ENCODE data around the gene CACNA2D3. TPM values are rescaled to one million over a fixed set of nuclear protein-coding genes. Genes with fewer than 3 reads are reported as not detected.

CACNA2D3 gene
- total RNA-seq, 1 donor from 2014 or later = not detected

GRCh38 chr3:54817628-54818027, 695.3 kb downstream of the CACNA2D3 start:
- Histone ChIP-seq H4K20me1 (ENCODE audit: low read depth) (no peaks in the 10 kb centered on the region), H3K27ac (no peak overlapping the region), H3K9me3 (ENCODE audit: low read depth) (no peaks in the 10 kb centered on the region), H3K36me3 (no peaks in the 10 kb centered on the region), H3K4me2 (no peak overlapping the region), H3K27me3 (no peaks in the 10 kb centered on the region), H3F3A (ENCODE audit: low read depth) (peaks cover 11% of the 10 kb centered on the region), H3K4me3 (no peak overlapping the region), H2AFZ (replicated peaks) (no peak overlapping the region), H3K4me1 (peaks cover 25% of the 10 kb centered on the region), H3K79me2 (ENCODE audit: low read depth) (no peaks in the 10 kb centered on the region), H3K9ac (no peak overlapping the region)
- H3K27ac Mint-ChIP-seq = no peak overlapping the region
- no peak for TF ChIP-seq EZH2phosphoT487 (IDR thresholded peaks at IDR 0.05)
- TF ChIP-seq EZH2 (IDR thresholded peaks at IDR 0.05) = no peak
- no peak for TF ChIP-seq CTCF (IDR thresholded peaks at IDR 0.05)
- H3K36me3 Mint-ChIP-seq = no peaks in the 10 kb centered on the region
- peaks cover 6% of the 10 kb centered on the region for H3K9me3 Mint-ChIP-seq
- H3K4me3 Mint-ChIP-seq = no peak overlapping the region
- H3K27me3 Mint-ChIP-seq (ENCODE audit: insufficient read depth, low read depth) = peaks cover 9% of the 10 kb centered on the region
- DNase-seq (ENCODE audit: low spot score) = no peak
- peaks cover 32% of the 10 kb centered on the region for H3K4me1 Mint-ChIP-seq

GRCh38 chr3:54818486-54818885, 696.1 kb downstream of the CACNA2D3 start:
- Mint-ChIP-seq H3K36me3 (no peaks in the 10 kb centered on the region), H3K27me3 (ENCODE audit: insufficient read depth, low read depth) (peaks cover 9% of the 10 kb centered on the region), H3K9me3 (peaks cover 6% of the 10 kb centered on the region), H3K4me1 (peaks cover 32% of the 10 kb centered on the region), H3K27ac (no peak overlapping the region), H3K4me3 (no peak overlapping the region)
- no peak for DNase-seq (ENCODE audit: low spot score)
- peaks cover 11% of the 10 kb centered on the region for H3F3A ChIP-seq (ENCODE audit: low read depth)
- no peak overlapping the region for H3K27ac ChIP-seq
- H3K4me2 ChIP-seq = no peak overlapping the region
- peaks cover 25% of the 10 kb centered on the region for H3K4me1 ChIP-seq
- no peaks in the 10 kb centered on the region for H3K27me3 ChIP-seq
- no peaks in the 10 kb centered on the region for H3K9me3 ChIP-seq (ENCODE audit: low read depth)
- H4K20me1 ChIP-seq (ENCODE audit: low read depth) = no peaks in the 10 kb centered on the region
- H2AFZ ChIP-seq (replicated peaks) = no peak overlapping the region
- TF ChIP-seq EZH2phosphoT487 (IDR thresholded peaks at IDR 0.05) (no peak), CTCF (IDR thresholded peaks at IDR 0.05) (no peak), EZH2 (IDR thresholded peaks at IDR 0.05) (no peak)
- no peaks in the 10 kb centered on the region for H3K79me2 ChIP-seq (ENCODE audit: low read depth)
- H3K4me3 ChIP-seq = no peak overlapping the region
- H3K36me3 ChIP-seq = no peaks in the 10 kb centered on the region
- H3K9ac ChIP-seq = no peak overlapping the region

GRCh38 chr3:54818942-54819341, 696.6 kb downstream of the CACNA2D3 start:
- Mint-ChIP-seq H3K4me3 (no peak overlapping the region), H3K36me3 (no peaks in the 10 kb centered on the region), H3K9me3 (peaks cover 6% of the 10 kb centered on the region), H3K27me3 (ENCODE audit: insufficient read depth, low read depth) (peaks cover 9% of the 10 kb centered on the region), H3K27ac (peak overlapping the region; percentile 29), H3K4me1 (peaks cover 32% of the 10 kb centered on the region)
- no peak overlapping the region for H3K9ac ChIP-seq
- H3K27me3 ChIP-seq = no peaks in the 10 kb centered on the region
- no peaks in the 10 kb centered on the region for H4K20me1 ChIP-seq (ENCODE audit: low read depth)
- TF ChIP-seq EZH2phosphoT487 (IDR thresholded peaks at IDR 0.05) (no peak), CTCF (IDR thresholded peaks at IDR 0.05) (no peak), EZH2 (IDR thresholded peaks at IDR 0.05) (no peak)
- no peak overlapping the region for H3K27ac ChIP-seq
- H3F3A ChIP-seq (ENCODE audit: low read depth) = peaks cover 11% of the 10 kb centered on the region
- no peaks in the 10 kb centered on the region for H3K9me3 ChIP-seq (ENCODE audit: low read depth)
- H3K79me2 ChIP-seq (ENCODE audit: low read depth) = no peaks in the 10 kb centered on the region
- no peaks in the 10 kb centered on the region for H3K36me3 ChIP-seq
- no peak overlapping the region for H3K4me2 ChIP-seq
- H3K4me3 ChIP-seq = no peak overlapping the region
- no peak for DNase-seq (ENCODE audit: low spot score)
- peaks cover 25% of the 10 kb centered on the region for H3K4me1 ChIP-seq
- H2AFZ ChIP-seq (replicated peaks) = no peak overlapping the region
